ENCODE measurements around the gene UBAP1L. TPM values are rescaled to one million over a fixed set of nuclear protein-coding genes. Genes with fewer than 3 reads are reported as not detected.

Gene UBAP1L
- total RNA-seq, 1 donor from 2014 or later, result 1.8 TPM

DNA sequence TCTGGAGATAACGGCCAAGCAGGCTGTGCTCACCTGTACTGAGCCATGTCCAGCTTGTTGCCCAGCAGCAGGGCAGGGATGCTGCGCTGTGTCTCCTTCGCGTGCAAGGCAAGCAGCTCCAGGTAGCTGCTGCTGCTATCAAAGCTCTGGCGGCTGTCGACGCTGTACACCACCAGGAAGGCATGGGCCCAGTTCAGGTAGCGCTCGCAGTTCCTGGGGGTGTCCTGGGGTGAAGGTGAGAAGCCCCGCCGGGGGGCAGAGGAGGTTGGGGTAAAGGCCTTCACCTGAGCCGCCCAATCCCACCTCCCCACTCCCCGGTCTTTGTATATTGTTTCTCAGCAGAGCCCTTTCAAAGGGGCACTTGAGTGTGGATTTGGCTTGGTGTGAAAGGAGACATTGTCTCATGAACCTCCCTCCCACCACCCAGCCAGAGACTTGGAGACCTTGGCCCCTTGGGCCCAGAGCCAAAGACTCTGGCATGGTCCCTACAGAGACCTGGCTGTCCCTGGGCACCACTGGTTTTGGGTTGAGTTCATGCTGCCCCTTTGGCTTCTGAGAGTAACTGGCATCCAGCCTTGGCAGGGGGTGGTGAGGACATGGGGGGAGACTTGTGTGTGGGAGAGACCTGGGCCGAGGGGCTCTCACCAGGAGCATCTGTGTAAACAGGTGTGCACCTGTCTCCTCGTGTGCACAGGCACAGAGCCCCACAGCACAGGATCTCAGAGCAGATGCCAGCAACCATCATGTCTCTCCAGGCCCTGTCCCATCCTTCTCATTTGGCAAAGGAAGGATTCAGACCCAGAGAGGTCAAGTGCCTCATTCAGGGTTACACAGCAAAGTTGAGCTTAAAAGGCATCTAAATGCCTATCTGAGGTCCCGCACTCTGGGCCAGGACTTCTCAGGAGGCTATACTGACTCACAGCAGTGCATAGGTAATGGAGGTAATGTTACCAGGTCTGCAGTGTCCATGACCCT, 56.3 kb downstream of the UBAP1L start:
- no peak for DNase-seq
- Histone ChIP-seq H3K9me3 (replicated peaks) (peaks cover 5% of the 10 kb centered on the region), H3K4me3 (no peak overlapping the region), H3K36me3 (peaks cover 18% of the 10 kb centered on the region), H3K27me3 (ENCODE audit: low read depth) (no peaks in the 10 kb centered on the region), H3K4me1 (peaks cover 80% of the 10 kb centered on the region), H3K27ac (replicated peaks) (peak overlapping the region; percentile 89)
- intact Hi-C loops (cut with micrococcal nuclease), result loop anchor here (10.0 kb wide), 1 partner anchor 46 kb away; no protein-coding TSS in a partner anchor
- TF ChIP-seq, protein P1, sequence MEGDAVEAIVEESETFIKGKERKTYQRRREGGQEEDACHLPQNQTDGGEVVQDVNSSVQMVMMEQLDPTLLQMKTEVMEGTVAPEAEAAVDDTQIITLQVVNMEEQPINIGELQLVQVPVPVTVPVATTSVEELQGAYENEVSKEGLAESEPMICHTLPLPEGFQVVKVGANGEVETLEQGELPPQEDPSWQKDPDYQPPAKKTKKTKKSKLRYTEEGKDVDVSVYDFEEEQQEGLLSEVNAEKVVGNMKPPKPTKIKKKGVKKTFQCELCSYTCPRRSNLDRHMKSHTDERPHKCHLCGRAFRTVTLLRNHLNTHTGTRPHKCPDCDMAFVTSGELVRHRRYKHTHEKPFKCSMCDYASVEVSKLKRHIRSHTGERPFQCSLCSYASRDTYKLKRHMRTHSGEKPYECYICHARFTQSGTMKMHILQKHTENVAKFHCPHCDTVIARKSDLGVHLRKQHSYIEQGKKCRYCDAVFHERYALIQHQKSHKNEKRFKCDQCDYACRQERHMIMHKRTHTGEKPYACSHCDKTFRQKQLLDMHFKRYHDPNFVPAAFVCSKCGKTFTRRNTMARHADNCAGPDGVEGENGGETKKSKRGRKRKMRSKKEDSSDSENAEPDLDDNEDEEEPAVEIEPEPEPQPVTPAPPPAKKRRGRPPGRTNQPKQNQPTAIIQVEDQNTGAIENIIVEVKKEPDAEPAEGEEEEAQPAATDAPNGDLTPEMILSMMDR (IDR thresholded peaks at IDR 0.05; ENCODE audit: borderline replicate concordance), result no peak

- TF ChIP-seq, protein P1 (IDR thresholded peaks at IDR 0.05; ENCODE audit: borderline replicate concordance), result no peak
- no peaks in the 10 kb centered on the region for H3K27me3 ChIP-seq (ENCODE audit: low read depth)
- no peak overlapping the region for H3K4me3 ChIP-seq
- peaks cover 18% of the 10 kb centered on the region for H3K36me3 ChIP-seq
- peaks cover 68% of the 10 kb centered on the region for H3K4me1 ChIP-seq
- intact Hi-C loops (cut with micrococcal nuclease), result loop anchor here (10.0 kb wide), 1 partner anchor 47 kb away; no protein-coding TSS in a partner anchor
- H3K27ac ChIP-seq (replicated peaks), result peak overlapping the region; percentile 71
- H3K9me3 ChIP-seq (replicated peaks), result peaks cover 5% of the 10 kb centered on the region
- no peak for DNase-seq
Measured at GRCh38 chr15:65057549-65057940, 57.5 kb downstream of the UBAP1L start.

DNA sequence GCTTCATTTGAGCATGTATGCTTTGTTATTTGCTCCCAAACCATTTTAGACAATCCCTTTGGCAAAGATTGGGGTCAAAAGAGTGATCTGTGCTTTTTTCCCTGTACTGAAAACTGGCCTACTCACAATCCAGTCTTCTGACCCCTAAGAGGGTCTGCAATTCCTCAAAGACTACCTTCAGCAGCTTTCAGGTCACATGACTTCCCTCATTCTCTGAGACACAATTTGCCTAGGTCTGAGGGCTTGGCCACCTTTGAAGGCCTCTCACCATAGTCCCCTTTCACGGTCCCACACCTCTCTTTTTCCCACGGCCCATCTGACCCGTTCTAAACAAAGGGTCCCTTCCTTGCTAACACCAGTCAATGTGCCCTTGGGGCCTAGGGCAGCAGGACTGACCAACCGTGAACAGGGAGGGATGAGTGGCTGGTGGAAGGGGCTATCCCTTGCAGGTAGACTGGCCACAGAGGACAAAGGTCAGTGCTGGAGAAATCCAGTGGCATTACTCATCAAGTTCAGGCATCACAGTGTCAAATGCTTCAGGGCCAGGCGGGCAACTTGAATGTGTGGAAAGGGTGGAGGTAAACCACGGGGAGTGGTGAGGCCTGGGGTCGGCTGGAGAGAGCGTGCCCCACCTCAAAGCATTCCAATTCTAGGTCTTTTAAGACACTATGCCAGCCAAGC, 58.0 kb downstream of the UBAP1L start:
- DNase-seq, result no peak

DNA sequence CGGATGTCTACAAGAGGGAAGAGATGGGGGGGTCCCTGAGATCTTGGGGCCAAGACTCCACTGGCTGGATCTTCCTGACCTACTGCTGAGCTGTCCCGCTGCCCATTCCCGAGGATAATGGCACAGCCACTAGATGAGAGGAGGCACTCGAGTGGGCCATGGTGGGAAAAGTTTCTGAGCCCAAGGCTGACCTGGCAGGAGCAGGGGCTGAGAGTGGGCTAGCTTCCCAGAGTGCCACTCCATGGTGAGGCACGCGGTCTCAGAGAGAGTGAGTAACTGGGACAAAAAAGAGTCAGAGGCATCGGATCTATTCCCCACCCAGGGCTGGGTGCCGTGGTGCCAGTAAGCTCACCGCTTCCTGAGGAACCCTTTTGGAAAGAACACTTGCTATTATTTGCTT, 58.9 kb downstream of the UBAP1L start:
- H3K36me3 ChIP-seq, result peaks cover 18% of the 10 kb centered on the region
- H3K27me3 ChIP-seq (ENCODE audit: low read depth), result no peaks in the 10 kb centered on the region
- no peak for DNase-seq
- peaks cover 55% of the 10 kb centered on the region for H3K4me1 ChIP-seq
- peaks cover 5% of the 10 kb centered on the region for H3K9me3 ChIP-seq (replicated peaks)
- H3K4me3 ChIP-seq, result no peak overlapping the region
- TF ChIP-seq, protein P1 (IDR thresholded peaks at IDR 0.05; ENCODE audit: borderline replicate concordance), result no peak
- H3K27ac ChIP-seq (replicated peaks), result peak overlapping the region; percentile 71
- intact Hi-C loops (cut with micrococcal nuclease), result loop anchor here (10.0 kb wide), 1 partner anchor 49 kb away; no protein-coding TSS in a partner anchor

More for the DNA sequence above, 58.0 kb downstream of the UBAP1L start:
- Histone ChIP-seq H3K27me3 (ENCODE audit: low read depth) (no peaks in the 10 kb centered on the region), H3K4me1 (peaks cover 63% of the 10 kb centered on the region), H3K4me3 (no peak overlapping the region), H3K27ac (replicated peaks) (peak overlapping the region; percentile 71), H3K9me3 (replicated peaks) (peaks cover 5% of the 10 kb centered on the region), H3K36me3 (peaks cover 18% of the 10 kb centered on the region)
- TF ChIP-seq, protein P1 (IDR thresholded peaks at IDR 0.05; ENCODE audit: borderline replicate concordance), result no peak
- intact Hi-C loops (cut with micrococcal nuclease), result loop anchor here (10.0 kb wide), 1 partner anchor 48 kb away; no protein-coding TSS in a partner anchor

- intact Hi-C loops (cut with micrococcal nuclease), result loop anchor here (10.0 kb wide), 1 partner anchor 49 kb away; no protein-coding TSS in a partner anchor
- Histone ChIP-seq H3K4me3 (no peak overlapping the region), H3K27me3 (ENCODE audit: low read depth) (no peaks in the 10 kb centered on the region), H3K27ac (replicated peaks) (peak overlapping the region; percentile 71), H3K36me3 (peaks cover 18% of the 10 kb centered on the region), H3K4me1 (peaks cover 47% of the 10 kb centered on the region), H3K9me3 (replicated peaks) (peaks cover 3% of the 10 kb centered on the region)
- no peak for DNase-seq
- TF ChIP-seq, protein P1 (IDR thresholded peaks at IDR 0.05; ENCODE audit: borderline replicate concordance), result no peak
Measured at GRCh38 chr15:65055201-65055870, 59.7 kb downstream of the UBAP1L start.

Data from left ventricle myocardium inferior (tissue), 1 donor.